Kidney epithelial cell (primary cell): Measurements from ENCODE around the gene EPS8L3. TPM values are rescaled to one million over a fixed set of nuclear protein-coding genes. Genes with fewer than 3 reads are reported as not detected.

Source experiments
- DNase-seq: peaks from one replicate; pipeline ENCODE4 v3.0.0-alpha.2; 2010; ENCODE audit warnings: low read depth
- H3K27me3 ChIP-seq: 2 replicates; pipeline ENCODE4 v1.6.0; 2011; ENCODE audit warnings: low read length; ENCODE audit not compliant: control insufficient read depth, insufficient read depth
- H3K36me3 ChIP-seq: 2 replicates; pipeline ENCODE4 v1.5.1; 2011; ENCODE audit warnings: low read length; ENCODE audit not compliant: control insufficient read depth, insufficient read depth
- H3K4me3 ChIP-seq: 2 replicates; pipeline ENCODE4 v1.5.1; 2011; ENCODE audit warnings: low read depth, mild to moderate bottlenecking, control low read depth, low read length
- CTCF ChIP-seq: IDR thresholded peaks from 2 replicates; pipeline ENCODE4 v1.5.1; 2011; ENCODE audit warnings: mild to moderate bottlenecking, moderate library complexity, low read length, control low read depth, inconsistent platforms; ENCODE audit not compliant: insufficient read depth, poor library complexity, severe bottlenecking
- total RNA-seq: library from RNA; depleted of rRNA; stranded (reverse); fragments of >200 nt; gene quantifications from 2 replicates; pipeline ENCODE4 v1.2.3, GENCODE V29; 2015

EPS8L3 gene
- total RNA-seq, 1 donor from 2014 or later: 0.04 TPM

- H3K27me3 ChIP-seq: no peaks in the 10 kb centered on the region
- TF ChIP-seq CTCF: peak; percentile 26
- no peak for DNase-seq
- H3K36me3 ChIP-seq: no peaks in the 10 kb centered on the region
- no peak overlapping the region for H3K4me3 ChIP-seq
Observed at GRCh38 chr1:109790735-109791494, 27.2 kb upstream of the EPS8L3 start.

DNA sequence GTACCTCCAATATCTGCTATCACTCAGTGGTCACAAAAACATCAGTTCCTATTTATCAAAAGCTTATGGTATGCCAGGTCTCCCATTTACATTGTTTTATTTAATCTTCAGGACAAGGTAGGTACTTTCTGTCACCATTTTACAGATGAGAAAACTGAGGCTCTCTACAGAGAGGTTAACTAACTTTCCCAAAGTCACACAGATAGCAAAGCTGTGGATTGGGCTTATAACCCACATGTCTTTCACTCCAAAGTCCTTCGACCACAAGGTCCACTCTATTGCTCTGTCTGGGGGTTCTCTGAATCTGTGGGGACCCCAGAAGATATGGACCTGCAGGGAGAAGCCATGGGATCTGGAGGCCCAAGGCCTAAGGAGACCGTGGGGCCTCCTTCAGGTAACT is 26.6 kb upstream of the EPS8L3 start:
- no peak for TF ChIP-seq CTCF
- no peak overlapping the region for H3K4me3 ChIP-seq
- no peak for DNase-seq

GRCh38 chr1:109789551-109790180 is 25.9 kb upstream of the EPS8L3 start:
- Histone ChIP-seq H3K27me3 (no peaks in the 10 kb centered on the region), H3K36me3 (no peaks in the 10 kb centered on the region), H3K4me3 (no peak overlapping the region)
- DNase-seq: no peak
- no peak for TF ChIP-seq CTCF

More for the DNA sequence above, 26.6 kb upstream of the EPS8L3 start:
- H3K27me3 ChIP-seq: no peaks in the 10 kb centered on the region
- no peaks in the 10 kb centered on the region for H3K36me3 ChIP-seq

- TF ChIP-seq CTCF: peak; percentile 59
- no peak for DNase-seq
- Histone ChIP-seq H3K36me3 (no peaks in the 10 kb centered on the region), H3K4me3 (no peak overlapping the region), H3K27me3 (no peaks in the 10 kb centered on the region)
Observed at GRCh38 chr1:109788695-109789521, 25.2 kb upstream of the EPS8L3 start.

DNA sequence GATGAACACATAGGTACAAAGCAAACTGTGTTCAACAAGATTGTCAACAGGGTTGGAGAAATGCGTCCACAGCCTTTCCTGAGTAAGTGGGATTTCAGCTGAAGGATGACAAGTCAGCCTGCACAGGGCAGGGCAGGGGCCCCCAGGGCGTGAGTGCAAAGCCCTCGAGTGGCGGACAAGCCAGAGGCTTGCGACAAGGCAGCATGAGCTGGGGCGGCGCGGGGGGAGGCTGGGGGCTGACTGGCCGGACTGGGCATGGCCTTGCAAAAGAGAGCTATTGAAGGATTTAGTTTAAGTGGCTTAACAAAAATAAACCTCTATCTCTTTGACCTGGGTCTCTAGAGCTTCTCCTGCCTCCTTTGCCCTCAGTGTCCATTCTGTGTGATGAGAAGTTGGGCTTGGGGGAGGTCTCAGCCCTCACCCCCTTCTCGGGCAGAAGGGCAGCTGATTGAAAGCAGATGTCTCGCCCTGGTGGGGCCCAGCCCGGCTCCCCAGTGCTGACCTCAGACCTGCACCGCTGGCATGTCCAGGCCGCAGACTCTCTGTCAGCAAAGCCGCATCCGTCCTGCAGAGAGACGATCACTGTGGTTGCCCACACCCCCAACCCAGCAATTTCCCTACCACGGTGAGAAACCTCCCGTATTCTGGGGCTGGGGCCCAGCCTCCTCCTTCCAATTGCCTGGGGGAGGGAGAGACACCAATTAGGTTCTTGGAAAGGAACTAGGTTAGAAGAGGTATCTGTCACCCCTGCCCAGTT is 24.3 kb upstream of the EPS8L3 start:
- Histone ChIP-seq H3K36me3 (no peaks in the 10 kb centered on the region), H3K4me3 (no peak overlapping the region), H3K27me3 (no peaks in the 10 kb centered on the region)
- DNase-seq: no peak
- no peak for TF ChIP-seq CTCF
